ENCODE results near the gene NPR2. TPM values are rescaled to one million over a fixed set of nuclear protein-coding genes. Genes with fewer than 3 reads are reported as not detected.

Gene NPR2
- total RNA-seq, 1 donor from 2014 or later, result 10.4 TPM

DNA sequence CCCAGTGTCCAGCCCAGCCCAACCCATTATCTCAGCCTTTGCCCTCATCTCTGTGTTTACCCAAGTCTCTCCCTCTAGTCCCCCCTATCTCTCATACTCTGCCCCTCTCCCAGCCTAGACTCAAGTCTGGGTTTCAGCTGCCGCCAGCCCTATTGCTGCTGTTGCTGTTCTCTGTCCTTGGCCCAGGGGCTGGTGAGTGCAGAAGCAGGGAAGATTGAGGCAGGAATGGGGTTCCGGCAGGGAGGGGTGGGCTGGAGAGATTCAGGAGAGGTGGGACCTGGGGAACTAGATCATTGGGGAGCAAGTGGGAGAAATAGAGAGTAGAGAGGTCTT is 38.3 kb downstream of the NPR2 start:
- Mint-ChIP-seq H3K27ac (peak overlapping the region; percentile 79), H3K9me3 (no peaks in the 10 kb centered on the region), H3K27me3 (ENCODE audit: low read depth) (no peaks in the 10 kb centered on the region), H3K4me3 (ENCODE audit: low read depth) (peak overlapping the region; percentile 85), H3K36me3 (ENCODE audit: low read depth) (no peaks in the 10 kb centered on the region), H3K4me1 (ENCODE audit: low read depth) (peaks cover 18% of the 10 kb centered on the region)
- intact Hi-C loops (cut with micrococcal nuclease), result loop anchor here (5.0 kb wide), 1 partner anchor 82 kb away; the partner anchor contains the start of genes GBA2 and RGP1
- no peak for DNase-seq (ENCODE audit: low spot score)

DNA sequence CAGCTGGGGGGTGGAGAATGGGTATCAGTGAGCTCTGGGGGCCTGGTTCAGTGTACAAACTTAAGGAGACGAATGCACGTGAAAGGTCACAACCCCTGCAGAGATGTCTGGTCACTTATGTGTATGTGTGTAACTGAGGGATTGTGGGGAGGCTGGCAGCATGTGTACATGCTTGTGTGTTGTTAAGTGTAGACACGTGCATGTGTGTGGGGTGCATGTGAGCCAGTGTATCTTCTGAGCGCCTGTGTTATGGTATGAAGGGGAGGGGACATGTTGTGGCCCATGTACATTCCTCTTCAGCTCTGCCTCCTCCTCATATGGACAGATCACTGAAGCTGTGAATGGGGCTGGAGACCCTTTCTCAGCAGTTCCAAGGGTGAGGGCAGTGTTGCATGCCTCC is 39.6 kb downstream of the NPR2 start:
- H3K27me3 Mint-ChIP-seq (ENCODE audit: low read depth), result no peaks in the 10 kb centered on the region
- no peak overlapping the region for H3K27ac Mint-ChIP-seq
- intact Hi-C loops (cut with micrococcal nuclease), result no loop called here
- H3K4me3 Mint-ChIP-seq (ENCODE audit: low read depth), result no peak overlapping the region
- DNase-seq (ENCODE audit: low spot score), result no peak
- H3K36me3 Mint-ChIP-seq (ENCODE audit: low read depth), result no peaks in the 10 kb centered on the region
- peaks cover 18% of the 10 kb centered on the region for H3K4me1 Mint-ChIP-seq (ENCODE audit: low read depth)
- H3K9me3 Mint-ChIP-seq, result no peaks in the 10 kb centered on the region

DNA sequence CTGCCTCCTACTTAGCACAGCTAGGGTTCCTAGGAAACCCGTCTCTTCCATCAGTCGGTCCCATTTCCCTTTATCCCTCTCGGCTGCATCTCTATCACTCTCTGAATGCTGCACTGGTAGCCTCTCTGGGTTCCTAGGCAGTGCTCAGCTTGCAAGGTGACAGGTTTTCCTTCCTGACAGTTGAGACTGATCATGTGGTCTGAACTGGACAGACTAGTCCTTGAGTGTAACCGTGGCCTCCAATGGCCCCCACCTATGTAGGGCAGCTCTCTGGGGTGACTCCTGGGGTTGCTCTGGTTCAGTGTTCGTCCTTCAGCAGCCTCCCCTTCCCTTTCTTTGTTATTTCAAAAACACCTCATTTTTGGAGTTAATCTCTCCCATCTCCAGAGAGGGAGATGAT is 41.4 kb downstream of the NPR2 start:
- H3K27ac Mint-ChIP-seq, result no peak overlapping the region
- no peaks in the 10 kb centered on the region for H3K9me3 Mint-ChIP-seq
- no peaks in the 10 kb centered on the region for H3K36me3 Mint-ChIP-seq (ENCODE audit: low read depth)
- H3K4me3 Mint-ChIP-seq (ENCODE audit: low read depth), result no peak overlapping the region
- intact Hi-C loops (cut with micrococcal nuclease), result no loop called here
- DNase-seq (ENCODE audit: low spot score), result no peak
- H3K27me3 Mint-ChIP-seq (ENCODE audit: low read depth), result no peaks in the 10 kb centered on the region
- H3K4me1 Mint-ChIP-seq (ENCODE audit: low read depth), result peaks cover 15% of the 10 kb centered on the region

DNA sequence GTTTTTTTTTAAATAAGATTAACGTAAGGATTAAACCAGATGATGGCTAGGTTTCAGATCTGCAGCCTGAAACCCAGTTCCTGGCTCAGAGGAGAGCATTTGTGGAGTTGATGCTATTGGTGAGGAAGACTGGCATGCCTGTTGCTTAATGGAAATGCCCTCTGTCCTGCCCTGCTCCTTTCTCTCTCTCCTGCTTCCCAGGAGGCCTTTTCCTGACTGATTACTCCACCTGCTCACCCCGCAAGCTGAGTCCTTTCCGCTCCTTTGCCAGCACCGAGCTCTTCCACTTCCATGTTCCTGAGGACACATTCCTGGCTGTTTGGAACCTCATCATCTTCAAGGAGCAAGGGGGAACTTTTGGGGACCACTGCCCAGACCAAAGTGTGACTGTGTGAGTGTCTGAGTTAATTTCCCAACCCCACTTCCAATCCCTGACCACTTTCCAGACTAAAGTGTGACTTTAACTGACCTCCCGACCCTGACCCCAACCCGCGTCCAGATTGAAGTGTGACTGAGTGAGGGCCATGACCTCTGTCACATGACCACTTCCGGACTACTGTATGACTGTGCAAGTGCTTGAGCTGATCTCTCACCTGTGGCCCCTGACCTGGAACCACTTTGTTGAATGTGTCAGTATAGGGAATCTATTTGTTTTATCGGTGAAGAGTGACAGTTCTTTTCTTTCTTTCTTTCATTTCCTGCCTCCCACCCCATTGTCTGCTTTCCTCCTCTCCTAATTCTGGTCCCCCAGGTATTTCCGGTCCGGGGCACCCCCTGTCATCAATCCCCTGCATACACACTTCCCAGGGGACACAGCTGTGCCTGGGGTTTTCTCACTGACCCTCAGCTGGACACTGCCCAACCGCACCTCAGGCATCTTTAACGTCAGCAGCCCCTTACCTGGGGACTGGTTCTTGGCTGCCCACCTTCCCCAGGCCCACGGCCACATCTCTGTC is 43.1 kb downstream of the NPR2 start:
- H3K36me3 Mint-ChIP-seq (ENCODE audit: low read depth), result no peaks in the 10 kb centered on the region
- no peak overlapping the region for H3K4me3 Mint-ChIP-seq (ENCODE audit: low read depth)
- no peak for DNase-seq (ENCODE audit: low spot score)
- H3K9me3 Mint-ChIP-seq, result no peaks in the 10 kb centered on the region
- intact Hi-C loops (cut with micrococcal nuclease), result no loop called here
- H3K27me3 Mint-ChIP-seq (ENCODE audit: low read depth), result no peaks in the 10 kb centered on the region
- peaks cover 8% of the 10 kb centered on the region for H3K4me1 Mint-ChIP-seq (ENCODE audit: low read depth)
- no peak overlapping the region for H3K27ac Mint-ChIP-seq

DNA sequence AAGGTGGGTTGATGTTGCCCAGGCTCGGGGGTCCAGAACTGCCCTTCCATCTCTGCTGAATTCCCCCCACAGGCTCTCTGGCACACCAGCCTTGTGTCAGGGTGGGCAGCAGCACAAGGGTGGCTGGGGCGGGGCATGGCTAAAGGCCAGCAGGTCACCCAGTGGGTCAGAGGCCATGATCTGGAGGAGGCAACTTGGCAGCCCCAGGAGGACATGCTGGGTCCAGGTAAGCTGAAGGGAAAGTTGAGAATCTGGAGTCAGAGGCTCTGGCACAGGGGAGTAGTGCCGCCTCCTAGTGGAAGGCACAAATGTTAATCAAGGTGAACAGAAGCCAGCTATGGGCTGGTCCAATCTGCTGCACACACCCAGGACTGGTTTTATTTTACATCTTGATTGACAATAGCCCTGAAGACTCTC is 43.8 kb downstream of the NPR2 start:
- intact Hi-C loops (cut with micrococcal nuclease), result no loop called here
- no peaks in the 10 kb centered on the region for H3K27me3 Mint-ChIP-seq (ENCODE audit: low read depth)
- no peak overlapping the region for H3K27ac Mint-ChIP-seq
- no peak overlapping the region for H3K4me3 Mint-ChIP-seq (ENCODE audit: low read depth)
- H3K36me3 Mint-ChIP-seq (ENCODE audit: low read depth), result no peaks in the 10 kb centered on the region
- H3K9me3 Mint-ChIP-seq, result no peaks in the 10 kb centered on the region
- DNase-seq (ENCODE audit: low spot score), result no peak
- H3K4me1 Mint-ChIP-seq (ENCODE audit: low read depth), result peaks cover 1% of the 10 kb centered on the region

DNA sequence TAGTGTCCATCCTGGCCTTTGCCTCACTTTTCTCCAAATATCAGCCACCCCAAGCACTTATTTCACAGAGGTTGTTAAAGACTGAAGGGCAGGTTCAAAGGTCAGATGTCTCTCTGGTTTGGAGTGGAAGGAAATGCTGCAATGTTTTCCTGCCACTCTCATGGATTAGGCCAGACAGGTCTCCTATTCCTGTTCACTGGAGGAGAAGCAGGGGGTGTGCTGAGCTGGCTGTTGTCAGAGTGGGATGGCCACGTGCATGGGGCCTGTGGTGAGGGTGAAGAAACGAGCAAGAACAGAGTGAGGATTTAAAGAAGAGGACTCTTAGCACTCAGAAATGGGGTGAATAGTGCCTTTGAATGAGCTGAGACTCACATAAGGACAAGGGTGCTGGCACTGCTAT is 44.4 kb downstream of the NPR2 start:
- intact Hi-C loops (cut with micrococcal nuclease), result no loop called here
- no peak overlapping the region for H3K4me3 Mint-ChIP-seq (ENCODE audit: low read depth)
- no peaks in the 10 kb centered on the region for H3K36me3 Mint-ChIP-seq (ENCODE audit: low read depth)
- no peaks in the 10 kb centered on the region for H3K27me3 Mint-ChIP-seq (ENCODE audit: low read depth)
- H3K9me3 Mint-ChIP-seq, result no peaks in the 10 kb centered on the region
- H3K4me1 Mint-ChIP-seq (ENCODE audit: low read depth), result no peaks in the 10 kb centered on the region
- H3K27ac Mint-ChIP-seq, result no peak overlapping the region
- no peak for DNase-seq (ENCODE audit: low spot score)

DNA sequence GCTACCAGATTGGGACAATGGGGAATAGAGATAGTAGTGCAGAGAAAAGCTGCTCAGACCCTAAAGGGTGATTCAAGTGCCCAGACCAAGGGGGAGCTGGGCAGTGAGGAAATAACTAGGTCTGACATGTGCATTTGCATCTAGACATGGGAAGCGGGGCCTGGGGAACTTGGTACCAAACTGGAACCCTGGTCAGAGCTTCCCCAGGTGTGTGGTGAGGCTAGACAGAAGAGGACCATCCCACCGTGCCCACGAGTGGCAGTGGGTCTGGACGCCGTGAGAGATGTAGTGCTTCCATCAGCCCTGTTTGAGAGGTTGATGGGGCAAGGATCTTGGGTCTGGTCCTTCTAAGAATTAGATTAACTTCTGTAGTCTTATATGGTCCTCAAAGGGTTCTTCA is 45.2 kb downstream of the NPR2 start:
- Mint-ChIP-seq H3K27me3 (ENCODE audit: low read depth) (no peaks in the 10 kb centered on the region), H3K27ac (no peak overlapping the region), H3K36me3 (ENCODE audit: low read depth) (no peaks in the 10 kb centered on the region), H3K4me3 (ENCODE audit: low read depth) (no peak overlapping the region), H3K4me1 (ENCODE audit: low read depth) (no peaks in the 10 kb centered on the region), H3K9me3 (no peaks in the 10 kb centered on the region)
- intact Hi-C loops (cut with micrococcal nuclease), result no loop called here
- DNase-seq (ENCODE audit: low spot score), result no peak

DNA sequence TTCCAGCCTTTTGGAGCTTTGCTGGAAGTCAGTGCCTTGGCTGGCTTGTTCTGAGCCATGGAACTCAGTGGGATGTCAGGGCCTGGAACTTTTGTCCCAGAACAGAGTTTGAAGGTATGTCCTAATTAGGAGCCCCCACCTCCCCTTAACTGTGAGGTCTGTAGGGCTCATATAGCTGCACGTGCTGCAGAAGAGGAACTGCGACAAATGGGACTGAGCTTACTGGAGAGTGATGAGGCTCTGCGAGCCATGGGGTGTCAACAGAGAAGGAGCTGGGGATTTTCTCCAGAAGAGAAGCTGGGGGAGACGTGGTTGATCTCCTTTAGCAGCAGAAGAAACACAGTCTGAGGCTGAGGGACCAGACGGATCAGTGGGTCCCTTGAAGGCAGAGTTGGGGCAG is 48.5 kb downstream of the NPR2 start:
- intact Hi-C loops (cut with micrococcal nuclease), result no loop called here
- no peaks in the 10 kb centered on the region for H3K36me3 Mint-ChIP-seq (ENCODE audit: low read depth)
- H3K27me3 Mint-ChIP-seq (ENCODE audit: low read depth), result no peaks in the 10 kb centered on the region
- DNase-seq (ENCODE audit: low spot score), result no peak
- no peak overlapping the region for H3K27ac Mint-ChIP-seq
- H3K4me1 Mint-ChIP-seq (ENCODE audit: low read depth), result peaks cover 7% of the 10 kb centered on the region
- H3K9me3 Mint-ChIP-seq, result no peaks in the 10 kb centered on the region
- no peak overlapping the region for H3K4me3 Mint-ChIP-seq (ENCODE audit: low read depth)

DNA sequence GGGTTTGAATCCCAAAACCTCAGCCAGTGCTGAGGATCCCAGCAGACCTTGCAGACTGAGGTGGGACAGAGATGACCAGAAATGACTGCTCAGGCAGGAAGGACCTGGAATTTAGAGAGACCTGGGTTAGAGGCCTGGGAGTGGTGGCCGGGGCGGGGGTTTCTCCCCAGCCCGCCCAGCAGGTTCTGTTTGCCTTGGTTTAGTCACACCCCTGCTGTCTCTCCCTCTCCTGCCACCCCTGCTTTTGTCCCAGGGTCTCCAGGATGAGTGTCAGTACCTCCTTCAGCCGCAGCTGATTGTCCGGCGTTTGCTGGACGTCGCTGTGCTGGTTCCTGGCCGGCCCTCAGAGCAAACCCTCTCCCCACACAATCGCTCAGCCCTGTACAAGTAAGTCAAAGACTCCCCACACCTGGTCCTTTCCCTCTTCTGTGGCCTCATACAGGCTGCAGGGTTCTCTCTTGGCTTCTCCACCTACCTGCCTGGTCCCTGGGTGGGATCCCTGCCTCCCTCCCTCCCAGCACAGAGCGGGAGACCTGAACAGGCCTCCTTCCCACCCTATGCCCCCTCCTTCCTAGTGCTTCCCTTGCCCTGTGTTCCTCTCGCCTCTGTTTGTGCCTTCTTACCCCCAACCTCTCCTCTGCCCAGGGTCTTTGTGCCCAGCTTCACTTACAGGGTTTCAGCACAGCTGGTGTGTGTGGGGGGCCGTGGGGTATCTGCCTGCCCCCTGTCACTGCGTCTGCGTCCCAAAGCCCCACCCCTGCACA is 49.7 kb downstream of the NPR2 start:
- H3K27me3 Mint-ChIP-seq (ENCODE audit: low read depth), result no peaks in the 10 kb centered on the region
- H3K4me3 Mint-ChIP-seq (ENCODE audit: low read depth), result no peak overlapping the region
- no peak for DNase-seq (ENCODE audit: low spot score)
- no peaks in the 10 kb centered on the region for H3K9me3 Mint-ChIP-seq
- H3K27ac Mint-ChIP-seq, result no peak overlapping the region
- intact Hi-C loops (cut with micrococcal nuclease), result no loop called here
- H3K36me3 Mint-ChIP-seq (ENCODE audit: low read depth), result no peaks in the 10 kb centered on the region
- H3K4me1 Mint-ChIP-seq (ENCODE audit: low read depth), result peaks cover 14% of the 10 kb centered on the region

DNA sequence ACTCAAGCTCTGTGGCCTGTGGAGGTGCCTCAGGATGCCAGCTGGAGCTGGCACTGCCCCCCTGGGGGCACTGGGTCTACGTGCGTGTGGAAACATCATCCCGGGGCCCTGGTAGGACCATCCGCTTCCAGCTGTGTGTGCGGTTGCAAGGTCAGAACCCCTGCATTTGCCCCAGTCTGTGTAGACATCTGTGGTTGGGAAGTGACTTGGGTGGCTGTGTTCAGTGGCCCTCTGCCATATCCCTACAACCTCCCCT is 50.2 kb downstream of the NPR2 start:
- Mint-ChIP-seq H3K9me3 (no peaks in the 10 kb centered on the region), H3K4me3 (ENCODE audit: low read depth) (no peak overlapping the region), H3K36me3 (ENCODE audit: low read depth) (no peaks in the 10 kb centered on the region), H3K27ac (no peak overlapping the region), H3K27me3 (ENCODE audit: low read depth) (no peaks in the 10 kb centered on the region), H3K4me1 (ENCODE audit: low read depth) (peaks cover 14% of the 10 kb centered on the region)
- DNase-seq (ENCODE audit: low spot score), result no peak
- intact Hi-C loops (cut with micrococcal nuclease), result no loop called here

DNA sequence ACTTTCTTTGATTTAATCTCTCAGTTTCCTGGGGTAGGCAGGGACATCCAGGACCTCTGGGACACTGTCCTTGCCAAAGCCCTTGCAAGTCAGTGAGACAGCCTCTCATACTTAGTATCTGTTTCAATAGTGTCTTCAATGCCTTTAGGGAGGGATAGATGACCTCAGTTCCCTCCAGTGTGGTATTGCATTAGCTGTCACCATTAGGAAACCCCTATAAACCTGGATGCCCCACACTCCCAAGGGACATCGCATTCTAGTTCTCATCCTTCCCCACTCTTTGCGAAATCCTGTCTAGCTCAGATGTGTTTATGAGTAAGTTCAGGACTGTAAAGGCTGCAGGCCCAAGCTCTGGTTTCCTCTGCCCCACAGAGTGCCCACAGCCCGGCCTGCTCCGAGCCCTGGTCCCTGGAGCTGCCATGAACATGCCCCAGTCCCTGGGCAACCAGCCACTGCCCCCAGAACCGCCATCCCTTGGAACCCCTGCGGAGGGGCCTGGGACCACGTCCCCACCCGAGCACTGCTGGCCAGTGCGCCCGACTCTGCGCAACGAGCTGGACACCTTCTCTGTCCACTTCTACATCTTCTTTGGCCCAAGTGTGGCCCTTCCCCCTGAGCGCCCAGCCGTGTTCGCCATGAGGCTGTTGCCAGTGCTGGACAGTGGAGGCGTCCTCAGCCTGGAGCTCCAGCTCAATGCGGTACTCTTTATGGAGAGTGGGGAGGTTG is 50.8 kb downstream of the NPR2 start:
- no peak overlapping the region for H3K27ac Mint-ChIP-seq
- H3K9me3 Mint-ChIP-seq, result no peaks in the 10 kb centered on the region
- H3K27me3 Mint-ChIP-seq (ENCODE audit: low read depth), result no peaks in the 10 kb centered on the region
- intact Hi-C loops (cut with micrococcal nuclease), result no loop called here
- peaks cover 14% of the 10 kb centered on the region for H3K4me1 Mint-ChIP-seq (ENCODE audit: low read depth)
- no peaks in the 10 kb centered on the region for H3K36me3 Mint-ChIP-seq (ENCODE audit: low read depth)
- H3K4me3 Mint-ChIP-seq (ENCODE audit: low read depth), result no peak overlapping the region
- DNase-seq (ENCODE audit: low spot score), result no peak

DNA sequence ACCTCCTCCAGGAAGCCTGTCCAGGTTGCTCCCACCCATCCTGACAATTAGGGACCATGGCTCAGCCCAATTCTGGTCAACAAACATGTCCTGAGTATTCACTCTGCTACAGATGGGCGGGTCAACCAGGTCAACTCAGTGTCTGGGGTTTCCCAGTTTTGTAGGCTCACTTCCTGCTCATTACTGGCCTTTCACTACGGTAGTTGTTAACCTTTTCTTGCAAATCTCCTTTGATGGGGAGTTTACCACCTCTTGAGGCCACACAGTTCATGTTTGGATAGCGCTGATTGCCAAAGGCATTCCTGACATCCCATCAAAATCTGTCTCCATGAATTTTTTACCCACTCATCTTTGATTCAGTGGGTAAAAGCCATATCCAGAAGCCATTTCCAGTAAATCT is 51.4 kb downstream of the NPR2 start:
- intact Hi-C loops (cut with micrococcal nuclease), result no loop called here
- H3K36me3 Mint-ChIP-seq (ENCODE audit: low read depth), result no peaks in the 10 kb centered on the region
- no peak overlapping the region for H3K27ac Mint-ChIP-seq
- DNase-seq (ENCODE audit: low spot score), result no peak
- H3K4me1 Mint-ChIP-seq (ENCODE audit: low read depth), result peaks cover 17% of the 10 kb centered on the region
- no peaks in the 10 kb centered on the region for H3K27me3 Mint-ChIP-seq (ENCODE audit: low read depth)
- H3K9me3 Mint-ChIP-seq, result no peaks in the 10 kb centered on the region
- no peak overlapping the region for H3K4me3 Mint-ChIP-seq (ENCODE audit: low read depth)
